NT2/D1 (cell line): ENCODE measurements around the gene ARIH1.

ENCODE experiments used
- YY1 ChIP-seq: IDR thresholded peaks from 2 replicates; pipeline ENCODE4 v1.6.1; 2011; ENCODE audit not compliant: insufficient read length, insufficient read depth
- ZNF274 ChIP-seq: IDR thresholded peaks from 2 replicates; pipeline ENCODE4 v1.6.1; 2011; ENCODE audit warnings: mild to moderate bottlenecking, low read depth, low read length

DNA sequence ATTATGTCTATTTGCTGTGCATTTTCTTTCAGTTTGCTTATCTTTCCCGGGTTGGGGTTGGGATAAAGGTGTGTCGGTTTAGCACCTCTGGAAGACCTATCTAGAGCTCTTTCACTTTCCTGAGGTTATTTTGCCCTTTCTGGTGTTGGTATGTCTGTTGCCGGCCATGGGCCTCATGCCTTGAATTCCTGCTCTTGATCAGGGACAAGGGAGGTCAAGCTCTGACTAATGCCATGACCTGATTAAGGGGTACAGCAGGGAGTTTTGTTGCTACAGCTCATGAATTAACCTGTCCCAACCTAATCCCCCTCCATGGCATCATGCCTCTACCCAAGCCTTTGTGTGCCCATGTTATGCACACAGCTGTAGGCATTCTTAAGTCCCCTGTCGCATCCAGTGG is 109.9 kb downstream of the ARIH1 start:
- TF ChIP-seq ZNF274 (no peak), YY1 (no peak)
